Measurements from ENCODE around the gene DAPK2.

The DAPK2 gene

GRCh38 chr15:64023220-64023619 is 23.1 kb downstream of the DAPK2 start:
- no peak for TF ChIP-seq POLR2AphosphoS5 (IDR thresholded peaks at IDR 0.05; ENCODE audit: low read depth, low read length)

- TF ChIP-seq REST (IDR thresholded peaks at IDR 0.05; ENCODE audit: insufficient read depth in 1 of 2, low read depth in 2 of 2, low read length in 2 of 2): no peak
- TF ChIP-seq SIN3A (IDR thresholded peaks at IDR 0.05; ENCODE audit: borderline replicate concordance, insufficient read depth, low read length): no peak
- TF ChIP-seq FOXP2 (optimal IDR thresholded peaks at IDR 0.05; ENCODE audit: borderline replicate concordance, extremely low read depth, extremely low read length, insufficient read depth): no peak
- TF ChIP-seq TAF1 (IDR thresholded peaks at IDR 0.05; ENCODE audit: borderline replicate concordance, insufficient read depth, low read length): no peak
- no peak for TF ChIP-seq POLR2AphosphoS5 (IDR thresholded peaks at IDR 0.05; ENCODE audit: low read depth, low read length)
These were observed 23.7 kb downstream of the DAPK2 start for GRCh38 chr15:64022571-64022970.

GRCh38 chr15:64019764-64020163 is 26.5 kb downstream of the DAPK2 start:
- no peak for TF ChIP-seq SIN3A (IDR thresholded peaks at IDR 0.05; ENCODE audit: borderline replicate concordance, insufficient read depth, low read length)
- no peak for TF ChIP-seq POLR2AphosphoS5 (IDR thresholded peaks at IDR 0.05; ENCODE audit: low read depth, low read length)
- no peak for TF ChIP-seq REST (IDR thresholded peaks at IDR 0.05; ENCODE audit: insufficient read depth in 1 of 2, low read depth in 2 of 2, low read length in 2 of 2)
- TF ChIP-seq FOXP2 (optimal IDR thresholded peaks at IDR 0.05; ENCODE audit: borderline replicate concordance, extremely low read depth, extremely low read length, insufficient read depth): no peak
- no peak for TF ChIP-seq TAF1 (IDR thresholded peaks at IDR 0.05; ENCODE audit: borderline replicate concordance, insufficient read depth, low read length)

GRCh38 chr15:64017591-64018163 is 28.6 kb downstream of the DAPK2 start:
- TF ChIP-seq POLR2AphosphoS5 (IDR thresholded peaks at IDR 0.05; ENCODE audit: low read depth, low read length) (no peak), SIN3A (IDR thresholded peaks at IDR 0.05; ENCODE audit: borderline replicate concordance, insufficient read depth, low read length) (no peak), TAF1 (IDR thresholded peaks at IDR 0.05; ENCODE audit: borderline replicate concordance, insufficient read depth, low read length) (no peak), REST (IDR thresholded peaks at IDR 0.05; ENCODE audit: insufficient read depth in 1 of 2, low read depth in 2 of 2, low read length in 2 of 2) (no peak), FOXP2 (optimal IDR thresholded peaks at IDR 0.05; ENCODE audit: borderline replicate concordance, extremely low read depth, extremely low read length, insufficient read depth) (no peak)

- TF ChIP-seq TAF1 (IDR thresholded peaks at IDR 0.05; ENCODE audit: borderline replicate concordance, insufficient read depth, low read length) (no peak), REST (IDR thresholded peaks at IDR 0.05; ENCODE audit: insufficient read depth in 1 of 2, low read depth in 2 of 2, low read length in 2 of 2) (no peak), FOXP2 (optimal IDR thresholded peaks at IDR 0.05; ENCODE audit: borderline replicate concordance, extremely low read depth, extremely low read length, insufficient read depth) (no peak), SIN3A (IDR thresholded peaks at IDR 0.05; ENCODE audit: borderline replicate concordance, insufficient read depth, low read length) (no peak), POLR2AphosphoS5 (IDR thresholded peaks at IDR 0.05; ENCODE audit: low read depth, low read length) (no peak)
These were observed 29.1 kb downstream of the DAPK2 start for GRCh38 chr15:64017082-64017588.

All from PFSK-1 (cell line).